HG02610 (cell line): ENCODE results near the gene AGAP2.
"Not testable (repeated sequence)": the region's sequence is repeated elsewhere in the genome, so short reads cannot be mapped to it uniquely, and the experiment has no call there.

ENCODE experiments used
- ATAC-seq: cut with Tn5 transposase; IDR thresholded peaks from one replicate; pipeline ENCODE4 v1.9.1; 2021; ENCODE audit warnings: mild to moderate bottlenecking, moderate library complexity; ENCODE audit not compliant: unreplicated experiment

The AGAP2 gene

DNA sequence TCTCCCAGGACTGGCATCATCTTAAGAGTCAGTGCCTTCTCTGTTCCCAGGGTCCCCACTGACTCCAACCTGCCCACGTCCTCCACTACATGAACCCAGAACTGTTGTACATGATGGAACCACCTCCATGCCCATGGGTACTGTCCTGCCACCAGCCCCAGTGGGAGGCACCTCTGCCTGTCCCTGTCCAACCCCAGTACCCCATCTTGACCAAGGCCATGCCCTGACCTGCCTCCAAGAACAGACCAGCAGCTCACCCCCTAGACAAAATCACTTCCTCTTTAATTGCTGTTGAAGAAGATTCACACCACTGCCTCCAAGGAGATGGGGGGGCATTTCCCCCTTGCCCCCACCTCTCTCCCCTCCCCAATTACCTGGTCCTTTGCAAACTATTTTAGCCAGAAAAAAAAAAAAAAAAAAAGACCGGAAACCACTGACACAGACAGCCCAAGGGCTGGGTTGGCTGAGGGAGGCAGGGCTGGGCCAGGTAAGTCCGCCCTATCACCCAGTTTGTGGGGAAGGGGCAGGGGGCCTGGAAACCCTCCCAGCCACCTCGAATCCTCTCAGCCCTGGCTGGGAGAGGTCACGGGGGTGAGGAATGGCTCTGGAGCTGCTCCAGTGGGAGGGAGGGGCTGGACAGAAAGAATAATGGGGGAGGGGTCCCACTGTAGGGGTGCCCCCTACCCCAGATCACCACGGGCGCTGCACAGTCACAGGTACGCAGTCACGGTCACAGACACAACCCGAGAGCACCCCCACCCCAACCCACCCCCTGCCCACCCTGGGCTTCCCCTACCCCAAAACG is 13.4 kb downstream of the AGAP2 start:
- ATAC-seq = no peak

DNA sequence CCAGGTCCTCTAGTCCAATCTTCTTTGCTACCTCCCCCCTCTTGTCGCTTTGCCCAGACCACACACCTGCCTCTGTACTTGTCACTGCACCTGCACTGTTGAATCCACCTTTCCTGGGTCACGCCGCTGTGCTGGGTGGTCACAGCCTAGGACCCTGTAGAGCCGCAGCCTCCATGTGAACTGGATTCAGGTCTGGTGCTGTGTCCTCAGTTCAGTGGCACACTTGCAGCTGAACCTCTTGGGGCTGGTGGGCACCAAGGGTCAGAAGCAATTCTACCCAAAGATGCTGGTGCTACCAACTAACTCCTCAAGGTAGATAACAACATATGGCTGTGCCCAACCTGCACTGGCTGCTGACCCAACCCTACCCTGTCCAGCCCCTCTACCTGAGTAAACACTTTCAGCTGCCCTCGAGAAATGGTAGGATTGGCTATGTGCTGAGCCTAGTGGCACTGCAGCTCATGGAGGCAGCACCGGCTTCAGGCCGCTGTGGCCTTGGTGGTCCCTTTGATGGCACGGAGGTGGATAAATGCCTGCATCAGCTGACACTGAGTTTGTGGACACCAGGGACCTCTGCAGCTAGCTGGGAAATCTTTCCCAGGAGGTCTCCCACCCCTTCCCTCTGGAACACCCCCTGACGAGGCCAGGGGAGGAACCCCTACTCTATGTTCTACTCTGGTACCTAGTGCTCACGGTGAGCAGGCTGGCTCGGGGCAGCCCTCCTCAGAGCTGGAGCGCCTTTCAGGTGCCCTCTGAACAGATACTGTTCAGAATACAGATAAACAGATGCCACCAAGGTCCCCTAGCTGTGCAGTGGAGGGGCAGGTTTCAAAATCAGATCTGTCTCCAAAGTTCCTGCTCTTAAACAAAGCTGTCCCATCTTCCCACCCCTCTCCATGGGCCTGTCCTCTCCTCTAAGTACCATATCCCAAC is 14.3 kb downstream of the AGAP2 start:
- ATAC-seq = no peak

DNA sequence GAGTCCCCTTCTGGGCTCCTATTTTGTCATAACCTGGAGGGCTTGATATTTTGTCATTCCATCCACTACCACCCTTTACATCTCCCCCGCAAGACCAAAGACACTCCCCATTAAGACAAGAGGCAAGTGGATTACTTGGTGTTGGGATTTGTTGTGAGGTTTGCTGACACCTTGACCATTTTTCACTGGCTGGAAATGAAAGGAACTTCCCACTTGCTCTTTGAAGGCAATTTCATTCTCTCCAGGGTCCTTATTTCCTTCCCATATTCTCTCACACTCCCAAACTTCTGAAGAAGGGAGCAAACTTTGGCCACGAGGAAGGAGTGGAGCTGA is 14.9 kb downstream of the AGAP2 start:
- no peak for ATAC-seq

GRCh38 chr12:57722716-57723629 is 15.6 kb downstream of the AGAP2 start:
- no peak for ATAC-seq

DNA sequence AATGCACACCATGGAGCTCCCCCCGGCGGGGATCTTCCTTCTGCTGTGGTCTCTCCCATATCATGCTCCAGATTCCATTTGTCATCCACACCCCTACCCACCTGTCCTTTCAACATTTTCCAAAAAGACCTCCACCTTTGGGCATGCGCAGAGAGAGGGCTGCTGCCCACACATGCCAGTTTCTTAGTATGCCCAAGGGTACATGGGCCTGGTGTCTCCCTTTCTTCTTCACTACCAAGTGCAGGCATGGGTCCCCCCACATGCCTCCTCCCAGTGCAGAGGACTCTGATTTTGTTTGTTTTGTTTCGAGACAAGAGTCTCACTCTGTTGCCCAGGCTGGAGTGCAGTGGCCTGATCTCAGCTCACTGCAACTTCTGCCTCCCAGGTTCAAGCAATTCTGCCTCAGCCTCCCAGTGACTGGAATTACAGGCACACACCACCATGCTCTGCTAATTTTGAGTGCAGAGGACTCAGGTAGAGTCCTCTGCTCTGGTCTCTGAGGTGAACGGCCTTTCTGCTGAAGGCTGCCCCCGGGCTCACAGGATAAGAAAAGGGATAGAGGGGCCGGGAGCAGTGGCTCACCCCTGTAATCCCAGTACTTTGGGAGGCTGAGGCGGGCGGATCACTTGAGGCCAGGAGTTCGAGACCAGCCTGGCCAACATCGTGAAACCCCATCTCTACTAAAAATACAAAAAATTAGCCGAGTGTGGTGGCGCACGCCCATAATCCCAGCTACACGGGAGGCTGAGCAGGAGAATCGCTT is 16.5 kb downstream of the AGAP2 start:
- ATAC-seq = not testable (repeated sequence)

DNA sequence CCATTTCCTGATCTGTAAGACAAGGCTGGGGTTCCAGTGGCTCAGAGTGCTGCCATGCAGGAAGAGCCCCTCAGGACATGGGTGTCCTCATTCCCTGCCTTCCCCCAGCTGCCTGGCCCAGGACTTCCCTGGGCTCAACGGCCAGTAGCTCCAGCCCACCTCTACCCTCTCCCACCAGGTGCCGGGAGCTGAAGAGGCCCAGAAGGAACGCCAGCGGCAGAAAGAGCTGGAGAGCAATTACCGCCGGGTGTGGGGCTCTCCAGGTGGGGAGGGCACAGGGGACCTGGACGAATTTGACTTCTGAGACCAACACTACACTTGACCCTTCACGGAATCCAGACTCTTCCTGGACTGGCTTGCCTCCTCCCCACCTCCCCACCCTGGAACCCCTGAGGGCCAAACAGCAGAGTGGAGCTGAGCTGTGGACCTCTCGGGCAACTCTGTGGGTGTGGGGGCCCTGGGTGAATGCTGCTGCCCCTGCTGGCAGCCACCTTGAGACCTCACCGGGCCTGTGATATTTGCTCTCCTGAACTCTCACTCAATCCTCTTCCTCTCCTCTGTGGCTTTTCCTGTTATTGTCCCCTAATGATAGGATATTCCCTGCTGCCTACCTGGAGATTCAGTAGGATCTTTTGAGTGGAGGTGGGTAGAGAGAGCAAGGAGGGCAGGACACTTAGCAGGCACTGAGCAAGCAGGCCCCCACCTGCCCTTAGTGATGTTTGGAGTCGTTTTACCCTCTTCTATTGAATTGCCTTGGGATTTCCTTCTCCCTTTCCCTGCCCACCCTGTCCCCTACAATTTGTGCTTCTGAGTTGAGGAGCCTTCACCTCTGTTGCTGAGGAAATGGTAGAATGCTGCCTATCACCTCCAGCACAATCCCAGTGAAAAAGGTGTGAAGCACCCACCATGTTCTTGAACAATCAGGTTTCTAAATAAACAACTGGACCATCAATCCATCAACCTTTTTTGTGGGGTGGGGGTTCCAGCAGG is 17.6 kb downstream of the AGAP2 start:
- ATAC-seq = no peak

GRCh38 chr12:57719777-57720605 is 18.6 kb downstream of the AGAP2 start:
- ATAC-seq = no peak

DNA sequence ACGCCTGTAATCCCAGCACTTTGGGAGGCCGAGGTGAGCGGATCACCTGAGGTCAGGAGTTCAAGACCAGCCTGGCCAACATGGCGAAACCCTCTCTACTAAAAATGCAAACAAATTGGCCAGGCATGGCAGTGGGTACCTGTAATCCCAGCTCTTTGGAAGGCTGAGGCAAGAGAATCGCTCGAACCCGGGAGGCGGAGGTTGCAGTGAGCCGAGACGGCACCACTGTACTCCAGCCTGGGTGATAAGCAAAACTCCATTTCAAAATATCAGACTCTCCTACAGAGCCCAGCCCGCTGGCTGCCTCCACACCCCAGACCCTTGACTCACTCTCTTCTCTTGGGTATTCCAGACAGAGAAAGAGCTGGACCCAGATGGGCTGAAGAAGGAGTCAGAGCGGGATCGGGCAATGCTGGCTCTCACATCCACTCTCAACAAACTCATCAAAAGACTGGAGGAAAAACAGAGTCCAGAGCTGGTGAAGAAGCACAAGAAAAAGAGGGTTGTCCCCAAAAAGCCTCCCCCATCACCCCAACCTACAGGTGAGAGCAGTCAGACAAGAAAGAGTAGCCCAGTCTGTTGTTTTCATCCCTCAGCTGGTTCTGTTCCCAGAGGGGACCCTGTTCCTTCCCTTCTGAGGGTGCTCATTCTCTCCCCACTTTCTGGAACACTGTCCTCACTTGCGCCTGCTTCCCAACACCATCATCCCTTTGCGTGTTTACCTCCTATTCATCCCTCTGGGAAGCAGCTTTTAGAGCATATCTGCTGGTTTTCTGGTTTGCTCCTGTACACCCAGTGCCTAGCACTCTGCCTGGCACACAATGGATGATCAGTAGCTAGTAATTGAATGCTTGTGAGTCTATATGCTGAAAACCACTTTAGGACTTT is 19.7 kb downstream of the AGAP2 start:
- no peak for ATAC-seq

- no peak for ATAC-seq
Measured at GRCh38 chr12:57717846-57718640, 20.5 kb downstream of the AGAP2 start.

- no peak for ATAC-seq
Measured at GRCh38 chr12:57717131-57717530, 21.4 kb downstream of the AGAP2 start.

DNA sequence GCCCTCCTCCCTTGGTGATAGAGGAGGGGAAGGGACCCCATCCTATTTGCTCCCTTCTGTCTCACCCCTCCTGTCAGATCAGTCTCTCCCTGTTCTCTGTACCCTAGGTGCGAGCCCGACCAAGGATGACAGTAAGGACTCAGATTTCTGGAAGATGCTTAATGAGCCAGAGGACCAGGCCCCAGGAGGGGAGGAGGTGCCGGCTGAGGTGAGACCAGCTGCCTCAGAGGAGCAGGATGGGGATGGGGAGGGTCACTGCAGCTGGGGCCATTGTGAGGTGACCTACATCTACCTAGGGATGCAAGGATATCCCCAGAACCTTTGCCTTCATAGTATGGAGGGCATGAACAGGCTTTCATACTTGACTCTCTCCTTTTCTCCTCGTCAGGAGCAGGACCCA is 22.2 kb downstream of the AGAP2 start:
- no peak for ATAC-seq

- no peak for ATAC-seq
Measured at GRCh38 chr12:57715786-57716185, 22.8 kb downstream of the AGAP2 start.

DNA sequence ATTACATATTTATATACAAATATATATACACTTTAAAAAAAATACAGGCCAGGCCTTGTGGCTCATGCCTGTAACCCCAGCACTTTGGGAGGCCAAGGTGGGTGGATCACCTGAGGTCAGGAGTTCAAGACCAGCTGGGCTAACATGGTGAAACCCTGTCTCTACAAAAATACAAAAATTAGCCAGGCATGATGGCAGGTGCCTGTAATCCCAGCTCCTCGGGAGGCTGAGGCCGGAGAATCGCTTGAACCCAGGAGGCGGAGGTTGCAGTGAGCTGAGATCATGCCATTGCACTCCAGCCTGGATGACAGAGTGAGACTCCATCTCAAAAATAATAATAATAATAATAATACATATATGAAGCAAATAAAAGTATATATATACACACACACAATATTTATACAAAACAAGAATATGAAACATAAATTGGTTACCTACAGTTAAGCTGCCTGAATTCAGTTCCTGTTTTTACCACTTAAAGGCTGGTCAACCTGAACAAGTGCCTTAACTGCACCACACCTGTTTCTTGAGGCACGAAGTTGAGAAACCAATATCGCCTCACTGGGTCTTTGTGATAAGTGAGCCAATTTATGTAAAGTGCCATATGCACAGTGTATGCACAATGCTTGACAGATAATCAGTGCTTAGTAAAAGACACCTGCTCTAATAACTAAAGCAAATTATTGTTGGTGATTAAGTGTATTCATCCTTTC is 23.4 kb downstream of the AGAP2 start:
- ATAC-seq = not testable (repeated sequence)

GRCh38 chr12:57713209-57713608 is 25.3 kb downstream of the AGAP2 start:
- no peak for ATAC-seq

DNA sequence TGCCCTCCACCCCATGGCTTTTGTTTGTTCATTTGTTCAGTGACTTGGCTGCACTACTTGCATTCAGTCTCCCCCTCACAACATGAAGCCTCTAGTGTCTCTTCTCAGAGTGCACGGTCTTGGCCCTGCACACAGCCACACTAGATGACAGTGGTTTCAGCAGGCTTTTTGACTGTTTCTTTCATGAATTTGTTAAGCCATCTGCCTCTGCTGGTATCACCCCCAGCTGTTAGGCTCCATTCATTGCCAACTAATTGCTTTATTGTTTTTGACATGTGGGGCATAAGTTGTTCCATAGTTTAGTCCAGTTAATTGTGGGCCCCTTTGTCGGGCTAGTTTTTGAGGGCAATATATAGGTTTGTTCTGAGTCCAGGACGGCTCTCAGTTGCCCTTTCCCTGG is 25.8 kb downstream of the AGAP2 start:
- no peak for ATAC-seq

DNA sequence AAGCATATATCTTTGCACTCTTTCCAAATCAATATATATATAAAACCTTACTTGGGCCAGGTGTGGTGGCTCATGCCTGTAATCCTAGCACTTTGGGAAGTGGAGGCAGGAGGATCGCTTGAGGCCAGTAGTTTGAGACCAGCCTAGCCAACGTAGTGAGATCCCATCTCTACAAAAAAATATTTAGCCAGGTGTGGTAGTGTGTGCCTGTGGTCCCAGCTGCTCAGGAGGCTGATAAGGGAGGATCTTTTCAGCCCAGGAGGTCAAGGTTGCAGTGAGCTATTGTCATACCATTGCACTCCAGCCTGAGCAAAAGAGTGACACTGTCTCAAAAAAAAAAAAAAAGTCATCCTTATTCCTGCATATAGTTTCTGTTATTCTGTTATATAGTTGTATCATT is 30.2 kb downstream of the AGAP2 start:
- ATAC-seq = no peak
